Measurements from ENCODE around the gene SCFD2. TPM values are rescaled to one million over a fixed set of nuclear protein-coding genes. Genes with fewer than 3 reads are reported as not detected.
"Not testable (repeated sequence)": the region's sequence is repeated elsewhere in the genome, so short reads cannot be mapped to it uniquely, and the experiment has no call there.

Gene SCFD2
- total and polyA plus RNA-seq, 5 donors from 2014 or later = 15.0 to 23.9 (median 16.3) TPM

DNA sequence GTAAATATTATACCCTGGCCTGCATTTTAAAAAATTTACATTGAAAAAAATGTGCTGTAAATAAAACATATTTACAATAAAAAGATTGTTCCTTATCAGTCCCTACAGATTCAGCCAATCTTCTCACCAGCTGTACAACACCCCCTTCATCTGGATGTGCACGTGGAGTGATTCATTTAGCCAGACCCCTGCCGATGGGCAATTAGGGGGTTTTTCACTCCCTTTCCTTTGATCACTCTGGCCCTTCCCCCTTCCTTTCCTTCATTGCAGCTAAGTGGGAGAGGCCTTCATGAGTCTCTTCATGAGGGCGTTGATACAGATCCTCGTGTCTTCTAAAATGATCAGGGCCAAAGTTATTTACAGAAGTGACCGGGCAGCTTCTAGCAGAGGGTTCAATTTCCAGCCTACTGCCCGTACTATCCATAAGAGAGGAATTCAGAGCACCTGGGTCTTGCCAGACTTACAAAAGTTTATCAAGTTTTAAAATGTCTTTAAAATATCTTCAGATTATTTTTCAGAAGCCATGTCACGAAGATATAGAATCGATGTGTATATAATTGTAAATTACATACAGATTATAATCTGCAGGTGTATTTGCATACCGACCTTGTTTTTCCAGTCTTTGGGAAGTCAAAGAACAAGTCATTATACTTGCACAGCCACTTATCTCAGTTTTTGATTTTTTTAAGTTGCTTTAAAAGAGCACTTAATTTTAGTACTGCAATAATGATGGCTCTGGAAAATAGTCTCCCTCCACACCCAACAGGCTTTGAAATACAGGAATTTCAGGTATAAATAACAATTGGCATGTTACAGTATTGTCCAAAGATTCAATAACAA is 525.1 kb downstream of the SCFD2 start:
- no peaks in the 10 kb centered on the region for H3K27me3 ChIP-seq (ENCODE audit: control insufficient read depth, insufficient read depth, low read length)
- H3K4me1 Mint-ChIP-seq = no peaks in the 10 kb centered on the region
- H3K27me3 Mint-ChIP-seq = no peaks in the 10 kb centered on the region
- no peaks in the 10 kb centered on the region for H3K9me3 Mint-ChIP-seq
- H3K9me3 ChIP-seq (ENCODE audit: control insufficient read depth in 2 of 2, low read length in 2 of 2) = no peaks in the 10 kb centered on the region
- H3K4me3 Mint-ChIP-seq = no peak overlapping the region
- ATAC-seq (ENCODE audit: low read depth in 2 of 2) = no peak
- H3K27ac Mint-ChIP-seq = no peak overlapping the region
- DNase-seq = no peak
- H3K27ac ChIP-seq (ENCODE audit: insufficient read depth, low read length, poor library complexity, severe bottlenecking) = no peak overlapping the region
- H3K4me3 ChIP-seq (ENCODE audit: low read depth, low read length) = no peak overlapping the region
- no peaks in the 10 kb centered on the region for H3K36me3 ChIP-seq (ENCODE audit: control insufficient read depth, insufficient read depth, low read length)
- no peaks in the 10 kb centered on the region for H3K36me3 Mint-ChIP-seq
- no peaks in the 10 kb centered on the region for H3K4me1 ChIP-seq (ENCODE audit: control insufficient read depth, insufficient read depth, low read length, poor library complexity, severe bottlenecking)

DNA sequence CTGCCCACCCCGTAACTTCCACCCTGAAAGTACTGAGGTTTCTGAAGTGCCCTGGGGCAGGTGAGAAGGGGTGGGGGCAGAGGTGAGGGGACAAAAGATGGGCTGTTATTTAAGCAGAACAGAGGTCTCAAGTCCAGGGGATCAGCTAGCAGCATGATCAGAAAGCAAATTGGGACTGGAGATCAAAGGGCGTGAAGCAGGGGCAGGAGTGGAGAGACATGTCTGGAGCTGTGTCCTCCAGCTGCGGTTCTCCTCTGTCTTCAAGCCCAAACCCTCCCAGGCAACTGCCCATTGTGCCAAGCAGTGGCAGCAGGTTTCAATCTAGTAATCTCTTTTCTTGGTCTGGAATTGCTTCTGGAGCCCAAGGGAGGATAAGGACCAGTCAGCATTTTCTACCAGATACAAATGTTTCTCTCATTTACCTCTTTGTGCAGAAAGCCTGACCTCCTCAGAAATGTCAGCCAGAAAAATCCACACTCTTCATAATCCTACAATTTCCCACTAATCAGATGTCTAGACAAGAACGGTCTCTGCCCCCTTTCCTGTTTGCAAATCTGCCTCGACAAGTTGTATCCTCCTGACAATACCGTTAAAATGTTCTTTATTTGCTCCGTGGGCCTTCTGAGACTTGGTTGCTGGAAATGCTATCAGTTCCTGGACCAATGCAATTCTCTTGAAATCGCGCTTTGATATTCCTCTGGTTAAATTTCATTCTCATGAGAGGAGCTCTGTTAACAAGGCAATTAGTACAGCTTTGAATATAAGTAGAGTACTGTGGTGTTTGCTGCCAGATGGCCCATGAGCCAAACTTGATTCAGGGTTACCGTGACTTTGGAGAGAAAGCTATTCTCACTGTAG is 526.9 kb downstream of the SCFD2 start:
- H3K4me1 Mint-ChIP-seq = no peaks in the 10 kb centered on the region
- no peak for ATAC-seq (ENCODE audit: low read depth in 2 of 2)
- peaks cover 5% of the 10 kb centered on the region for H3K27me3 Mint-ChIP-seq
- H3K9me3 Mint-ChIP-seq = no peaks in the 10 kb centered on the region
- H3K27ac ChIP-seq (ENCODE audit: insufficient read depth, low read length, poor library complexity, severe bottlenecking) = no peak overlapping the region
- H3K9me3 ChIP-seq (ENCODE audit: control insufficient read depth in 2 of 2, low read length in 2 of 2) = no peaks in the 10 kb centered on the region
- no peak for DNase-seq
- no peak overlapping the region for H3K4me3 ChIP-seq (ENCODE audit: low read depth, low read length)
- no peaks in the 10 kb centered on the region for H3K27me3 ChIP-seq (ENCODE audit: control insufficient read depth, insufficient read depth, low read length)
- no peak overlapping the region for H3K27ac Mint-ChIP-seq
- H3K4me3 Mint-ChIP-seq = no peak overlapping the region
- H3K36me3 Mint-ChIP-seq = no peaks in the 10 kb centered on the region
- no peaks in the 10 kb centered on the region for H3K4me1 ChIP-seq (ENCODE audit: control insufficient read depth, insufficient read depth, low read length, poor library complexity, severe bottlenecking)
- H3K36me3 ChIP-seq (ENCODE audit: control insufficient read depth, insufficient read depth, low read length) = no peaks in the 10 kb centered on the region

DNA sequence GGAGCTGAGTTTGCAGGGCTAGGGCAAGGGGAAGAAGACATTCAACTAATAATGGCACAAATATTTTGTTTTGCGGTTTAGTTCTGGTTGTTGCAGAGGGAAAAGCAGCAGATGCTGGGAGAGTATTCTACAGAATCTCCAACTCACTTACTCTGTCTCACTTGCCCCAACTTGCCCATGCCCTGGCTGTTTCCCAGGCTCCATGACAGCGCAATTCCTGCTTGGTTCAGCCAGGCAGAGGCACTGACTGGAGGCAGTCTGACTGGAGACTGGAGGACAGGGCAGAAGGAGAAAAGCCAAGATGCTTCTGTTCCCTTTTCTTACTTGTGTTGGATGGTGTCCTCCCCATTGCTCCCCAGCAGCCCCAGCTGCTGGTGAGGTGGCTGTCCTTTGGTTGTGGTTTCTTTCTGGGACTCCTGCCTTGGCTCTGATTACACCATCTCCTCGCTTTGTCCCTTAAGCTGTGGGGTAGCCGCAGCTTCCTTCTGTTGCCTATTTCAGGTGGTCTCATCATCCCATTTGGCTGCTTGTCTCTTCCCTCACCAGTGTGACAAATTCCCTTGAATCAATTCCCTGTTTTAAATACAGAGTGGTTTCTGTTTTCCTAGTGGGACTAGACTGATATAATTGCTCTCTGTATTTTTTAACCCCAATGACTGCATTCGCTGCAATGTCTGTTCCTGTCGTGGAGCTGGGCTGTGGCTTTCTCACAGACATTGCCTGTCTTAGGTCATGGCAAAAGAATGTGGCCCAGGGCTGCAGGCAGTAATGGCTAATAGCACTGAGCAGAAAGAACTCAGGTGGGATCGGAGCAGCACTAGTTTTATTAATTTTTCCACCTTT is 527.9 kb downstream of the SCFD2 start:
- H3K36me3 Mint-ChIP-seq = no peaks in the 10 kb centered on the region
- Histone ChIP-seq H3K27ac (ENCODE audit: insufficient read depth, low read length, poor library complexity, severe bottlenecking) (no peak overlapping the region), H3K4me1 (ENCODE audit: control insufficient read depth, insufficient read depth, low read length, poor library complexity, severe bottlenecking) (no peaks in the 10 kb centered on the region), H3K9me3 (ENCODE audit: control insufficient read depth in 2 of 2, low read length in 2 of 2) (no peaks in the 10 kb centered on the region), H3K4me3 (ENCODE audit: low read depth, low read length) (no peak overlapping the region), H3K36me3 (ENCODE audit: control insufficient read depth, insufficient read depth, low read length) (no peaks in the 10 kb centered on the region), H3K27me3 (ENCODE audit: control insufficient read depth, insufficient read depth, low read length) (no peaks in the 10 kb centered on the region)
- H3K4me1 Mint-ChIP-seq = no peaks in the 10 kb centered on the region
- H3K27ac Mint-ChIP-seq = no peak overlapping the region
- ATAC-seq (ENCODE audit: low read depth in 2 of 2) = no peak
- H3K27me3 Mint-ChIP-seq = peaks cover 5% of the 10 kb centered on the region
- H3K4me3 Mint-ChIP-seq = no peak overlapping the region
- no peaks in the 10 kb centered on the region for H3K9me3 Mint-ChIP-seq
- no peak for DNase-seq

DNA sequence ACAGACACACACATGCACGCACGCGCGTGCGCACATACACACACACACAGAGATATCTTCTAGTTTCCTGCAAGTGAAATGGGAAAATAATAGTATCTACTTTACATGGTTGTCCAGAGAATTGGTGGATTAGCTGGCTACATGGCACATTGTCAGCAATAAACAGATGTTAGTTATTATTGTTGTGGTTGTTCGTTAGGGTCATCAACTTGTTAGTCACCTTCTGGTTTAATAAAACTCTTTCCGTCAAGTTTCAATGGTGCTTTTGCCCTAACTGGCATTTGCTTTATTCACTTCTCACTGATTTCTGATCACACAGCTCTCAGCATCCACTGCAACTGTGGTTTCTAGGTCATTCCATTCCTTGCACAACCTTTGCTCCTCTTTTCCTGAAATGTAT is 529.2 kb downstream of the SCFD2 start:
- no peak overlapping the region for H3K4me3 ChIP-seq (ENCODE audit: low read depth, low read length)
- Mint-ChIP-seq H3K9me3 (no peaks in the 10 kb centered on the region), H3K27me3 (peaks cover 13% of the 10 kb centered on the region), H3K36me3 (no peaks in the 10 kb centered on the region), H3K4me3 (no peak overlapping the region), H3K4me1 (no peaks in the 10 kb centered on the region), H3K27ac (no peak overlapping the region)
- H3K9me3 ChIP-seq (ENCODE audit: control insufficient read depth in 2 of 2, low read length in 2 of 2) = no peaks in the 10 kb centered on the region
- DNase-seq (no peak), ATAC-seq (ENCODE audit: low read depth in 2 of 2) (no peak)
- H3K27me3 ChIP-seq (ENCODE audit: control insufficient read depth, insufficient read depth, low read length) = no peaks in the 10 kb centered on the region
- no peak overlapping the region for H3K27ac ChIP-seq (ENCODE audit: insufficient read depth, low read length, poor library complexity, severe bottlenecking)
- no peaks in the 10 kb centered on the region for H3K4me1 ChIP-seq (ENCODE audit: control insufficient read depth, insufficient read depth, low read length, poor library complexity, severe bottlenecking)
- H3K36me3 ChIP-seq (ENCODE audit: control insufficient read depth, insufficient read depth, low read length) = no peaks in the 10 kb centered on the region

DNA sequence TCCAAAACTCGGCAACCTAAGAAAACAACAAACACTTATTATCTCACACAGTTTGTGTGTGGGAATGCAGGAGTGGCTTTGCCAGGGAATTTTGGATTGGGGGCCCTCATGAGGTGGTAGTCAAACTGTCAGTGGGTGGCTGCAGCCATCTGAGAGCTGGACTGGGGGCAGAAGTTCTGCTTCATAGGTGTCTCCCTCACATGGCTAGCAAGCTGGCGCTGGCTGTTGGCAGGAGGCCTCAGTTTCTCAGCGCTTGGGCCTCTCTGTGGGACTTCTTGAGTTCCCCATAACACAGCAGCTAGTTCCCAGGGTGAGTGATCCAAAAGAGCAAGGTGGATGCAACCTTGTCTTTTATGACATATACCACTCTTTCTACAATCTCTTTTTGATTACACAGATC is 529.7 kb downstream of the SCFD2 start:
- Mint-ChIP-seq H3K9me3 (no peaks in the 10 kb centered on the region), H3K4me3 (no peak overlapping the region), H3K27me3 (peaks cover 14% of the 10 kb centered on the region), H3K4me1 (no peaks in the 10 kb centered on the region), H3K36me3 (no peaks in the 10 kb centered on the region), H3K27ac (no peak overlapping the region)
- ATAC-seq (ENCODE audit: low read depth in 2 of 2) (no peak), DNase-seq (no peak)
- H3K36me3 ChIP-seq (ENCODE audit: control insufficient read depth, insufficient read depth, low read length) = no peaks in the 10 kb centered on the region
- no peaks in the 10 kb centered on the region for H3K27me3 ChIP-seq (ENCODE audit: control insufficient read depth, insufficient read depth, low read length)
- H3K4me1 ChIP-seq (ENCODE audit: control insufficient read depth, insufficient read depth, low read length, poor library complexity, severe bottlenecking) = no peaks in the 10 kb centered on the region
- no peak overlapping the region for H3K27ac ChIP-seq (ENCODE audit: insufficient read depth, low read length, poor library complexity, severe bottlenecking)
- H3K9me3 ChIP-seq (ENCODE audit: control insufficient read depth in 2 of 2, low read length in 2 of 2) = no peaks in the 10 kb centered on the region
- H3K4me3 ChIP-seq (ENCODE audit: low read depth, low read length) = no peak overlapping the region

DNA sequence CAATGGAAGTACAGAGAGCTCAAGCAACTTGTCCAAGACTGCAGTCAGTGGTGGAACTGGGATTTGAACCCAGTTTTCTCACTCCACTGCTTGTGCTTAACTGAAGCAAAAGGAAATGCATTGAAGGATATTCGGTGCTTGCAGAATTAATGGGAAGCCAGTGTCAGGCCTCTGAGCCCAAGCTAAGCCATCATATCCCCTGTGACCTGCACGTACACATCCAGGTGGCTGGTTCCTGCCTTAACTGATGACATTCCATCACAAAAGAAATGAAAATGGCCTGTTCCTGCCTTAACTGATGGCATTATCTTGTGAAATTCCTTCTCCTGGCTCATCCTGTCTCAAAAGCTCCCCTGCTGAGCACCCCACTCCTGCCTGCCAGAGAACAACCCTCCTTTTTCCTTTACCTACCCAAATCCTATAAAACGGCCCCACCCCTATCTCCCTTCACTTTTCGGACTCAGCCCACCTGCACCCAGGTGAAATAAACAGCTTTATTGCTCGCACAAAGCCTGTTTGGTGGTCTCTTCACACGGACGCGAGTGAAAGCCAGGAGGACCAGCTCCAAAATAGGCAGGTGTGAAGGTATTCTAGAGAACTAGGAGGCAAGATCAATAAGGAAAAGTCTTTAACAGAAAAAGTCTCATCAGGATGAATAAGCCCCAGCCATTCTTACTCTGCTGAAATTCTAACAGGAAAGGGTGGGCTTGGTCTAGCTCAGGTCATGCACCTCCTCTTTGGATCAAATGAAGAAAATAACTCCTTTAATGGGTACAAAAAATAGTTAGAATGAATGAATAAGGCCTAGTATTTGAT is 531.0 kb downstream of the SCFD2 start:
- not testable (repeated sequence) for H3K36me3 Mint-ChIP-seq; ATAC-seq (ENCODE audit: low read depth in 2 of 2); H3K9me3 Mint-ChIP-seq; H3K4me1 ChIP-seq (ENCODE audit: control insufficient read depth, insufficient read depth, low read length, poor library complexity, severe bottlenecking); H3K27me3 ChIP-seq (ENCODE audit: control insufficient read depth, insufficient read depth, low read length); H3K27ac Mint-ChIP-seq; H3K4me3 Mint-ChIP-seq; DNase-seq; H3K27ac ChIP-seq (ENCODE audit: insufficient read depth, low read length, poor library complexity, severe bottlenecking); H3K36me3 ChIP-seq (ENCODE audit: control insufficient read depth, insufficient read depth, low read length); H3K4me3 ChIP-seq (ENCODE audit: low read depth, low read length); H3K4me1 Mint-ChIP-seq; H3K9me3 ChIP-seq (ENCODE audit: control insufficient read depth in 2 of 2, low read length in 2 of 2)
- peaks cover 14% of the 10 kb centered on the region for H3K27me3 Mint-ChIP-seq

DNA sequence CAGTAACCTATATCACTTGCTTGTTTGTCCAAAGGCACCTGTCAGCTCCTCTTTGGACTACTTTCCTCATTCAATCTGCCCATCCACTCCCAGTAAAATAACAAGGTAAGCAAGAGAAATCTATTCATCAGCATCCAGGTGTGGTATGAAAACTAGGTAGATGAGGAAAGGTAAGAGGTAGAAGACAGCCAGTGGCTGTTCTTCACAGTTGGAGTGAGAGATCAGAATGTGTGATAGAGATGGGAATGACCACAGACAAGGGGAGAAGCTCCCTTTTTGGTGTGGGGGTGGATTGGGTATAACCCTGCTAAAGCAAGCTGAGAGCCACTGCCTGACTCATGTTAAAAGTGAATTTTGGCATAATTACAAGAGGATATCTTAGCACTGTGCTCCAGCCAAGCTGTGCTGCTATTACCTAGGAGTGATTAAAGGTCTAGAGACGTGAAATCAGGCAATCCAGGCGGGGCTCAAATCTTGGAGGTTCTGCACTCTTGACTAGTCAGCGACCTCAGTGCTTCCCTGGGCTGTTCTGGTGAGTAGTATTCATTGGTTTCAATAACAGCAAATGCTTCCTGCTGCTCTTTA is 531.8 kb downstream of the SCFD2 start:
- H3K27me3 ChIP-seq (ENCODE audit: control insufficient read depth, insufficient read depth, low read length) = no peaks in the 10 kb centered on the region
- ATAC-seq (ENCODE audit: low read depth in 2 of 2) = no peak
- no peaks in the 10 kb centered on the region for H3K36me3 ChIP-seq (ENCODE audit: control insufficient read depth, insufficient read depth, low read length)
- H3K27ac ChIP-seq (ENCODE audit: insufficient read depth, low read length, poor library complexity, severe bottlenecking) = no peak overlapping the region
- no peaks in the 10 kb centered on the region for H3K4me1 Mint-ChIP-seq
- peaks cover 14% of the 10 kb centered on the region for H3K27me3 Mint-ChIP-seq
- no peaks in the 10 kb centered on the region for H3K9me3 ChIP-seq (ENCODE audit: control insufficient read depth in 2 of 2, low read length in 2 of 2)
- peaks cover 0 to 1% (median 0%) of the 10 kb centered on the region in 7 donors for H3K9me3 Mint-ChIP-seq
- H3K4me1 ChIP-seq (ENCODE audit: control insufficient read depth, insufficient read depth, low read length, poor library complexity, severe bottlenecking) = no peaks in the 10 kb centered on the region
- no peak for DNase-seq
- H3K4me3 ChIP-seq (ENCODE audit: low read depth, low read length) = no peak overlapping the region
- no peak overlapping the region for H3K27ac Mint-ChIP-seq
- no peak overlapping the region for H3K4me3 Mint-ChIP-seq
- H3K36me3 Mint-ChIP-seq = no peaks in the 10 kb centered on the region

Measured in CD4-positive, CD25-positive, alpha-beta regulatory T cell (primary cell).